Activated CD8-positive, alpha-beta memory T cell treated with anti-CD3 and anti-CD28 coated beads for 36 hours (primary cell): ENCODE measurements around the gene PGP. TPM values are rescaled to one million over a fixed set of nuclear protein-coding genes. Genes with fewer than 3 reads are reported as not detected.

Experiments
- CTCF ChIA-PET: fragments of 350-600 bp; sonication (Branson Sonifier 250); formaldehyde crosslinking; loops from one replicate; lab custom pipeline; 2021; ENCODE audit warnings: antibody characterized with exemption; lab: Charles Lee
- POLR2A ChIA-PET: fragments of 350-600 bp; sonication (Branson Sonifier 250); formaldehyde crosslinking; loops from one replicate; lab custom pipeline; 2021; ENCODE audit warnings: antibody characterized with exemption; lab: Charles Lee
- total RNA-seq, 2 experiments: library from RNA; stranded (reverse); gene quantifications; one replicate each; pipeline ENCODE4 v1.2.3, GENCODE V29; 2021

PGP gene
- total RNA-seq, 2 experiments from 2014 or later = 31.6 to 32.6 TPM

DNA sequence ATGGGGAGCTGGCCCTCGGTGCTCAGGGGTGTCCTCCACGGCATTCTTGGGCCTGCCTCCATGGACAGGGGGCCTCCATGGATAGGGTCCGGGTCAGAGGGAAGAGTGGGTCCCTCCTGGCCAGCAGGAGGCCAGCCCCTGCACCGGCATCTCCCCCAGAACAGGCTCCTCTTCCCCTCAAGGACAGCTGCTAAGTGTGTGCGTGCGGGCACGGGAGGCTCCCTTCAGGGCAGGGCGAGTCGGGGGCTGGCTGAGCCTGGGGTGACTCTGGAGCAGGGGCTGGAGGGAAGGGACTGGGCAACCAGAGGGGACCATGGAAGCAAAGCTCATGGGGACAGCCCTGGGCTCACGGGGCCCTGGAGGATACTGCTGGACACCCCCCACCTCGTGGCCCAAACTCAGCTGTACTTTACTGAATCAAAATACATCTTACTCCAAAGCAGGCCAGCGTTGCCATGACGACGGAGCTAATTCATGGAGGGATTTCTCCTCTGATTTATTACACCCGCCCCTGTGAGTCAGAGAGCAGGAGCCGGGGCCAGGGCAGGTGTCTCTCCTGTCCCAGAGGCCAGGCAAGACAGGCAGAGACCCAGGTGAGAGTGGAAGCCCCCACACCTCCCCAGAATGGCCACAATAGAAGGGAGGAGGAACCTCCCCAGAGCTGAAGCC lies 20.3 kb downstream of the PGP start:
- POLR2A ChIA-PET = interaction anchor here (1.0 kb wide), 1 partner anchor 39 kb away, joined by 3 read pairs; the partner anchor contains the start of gene TRAF7

DNA sequence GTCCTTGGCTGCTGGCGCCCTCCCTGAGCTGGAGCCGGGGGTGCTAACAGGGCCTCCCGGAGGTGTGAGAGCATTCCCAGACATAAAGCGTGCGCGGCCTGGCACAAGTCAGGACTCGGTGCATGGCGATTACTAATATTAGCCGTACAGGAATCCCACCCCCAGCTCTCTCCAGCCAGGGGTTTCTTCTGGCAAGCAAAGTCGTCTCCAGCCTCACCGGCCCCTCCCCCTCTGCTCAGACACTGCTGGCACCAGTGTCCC lies 23.3 kb downstream of the PGP start:
- ChIA-PET CTCF (no interaction called here), POLR2A (interaction anchor here (0.6 kb wide), 1 partner anchor 36 kb away, joined by 3 read pairs; the partner anchor contains the start of gene TRAF7)

More for the DNA sequence above, 20.3 kb downstream of the PGP start:
- CTCF ChIA-PET = interaction anchor here (1.0 to 1.2 kb wide), 5 partner anchors 18 to 307 kb away, joined by 3 to 7 read pairs (median 5); partner anchors contain the start of genes ECI1 and TRAF7

DNA sequence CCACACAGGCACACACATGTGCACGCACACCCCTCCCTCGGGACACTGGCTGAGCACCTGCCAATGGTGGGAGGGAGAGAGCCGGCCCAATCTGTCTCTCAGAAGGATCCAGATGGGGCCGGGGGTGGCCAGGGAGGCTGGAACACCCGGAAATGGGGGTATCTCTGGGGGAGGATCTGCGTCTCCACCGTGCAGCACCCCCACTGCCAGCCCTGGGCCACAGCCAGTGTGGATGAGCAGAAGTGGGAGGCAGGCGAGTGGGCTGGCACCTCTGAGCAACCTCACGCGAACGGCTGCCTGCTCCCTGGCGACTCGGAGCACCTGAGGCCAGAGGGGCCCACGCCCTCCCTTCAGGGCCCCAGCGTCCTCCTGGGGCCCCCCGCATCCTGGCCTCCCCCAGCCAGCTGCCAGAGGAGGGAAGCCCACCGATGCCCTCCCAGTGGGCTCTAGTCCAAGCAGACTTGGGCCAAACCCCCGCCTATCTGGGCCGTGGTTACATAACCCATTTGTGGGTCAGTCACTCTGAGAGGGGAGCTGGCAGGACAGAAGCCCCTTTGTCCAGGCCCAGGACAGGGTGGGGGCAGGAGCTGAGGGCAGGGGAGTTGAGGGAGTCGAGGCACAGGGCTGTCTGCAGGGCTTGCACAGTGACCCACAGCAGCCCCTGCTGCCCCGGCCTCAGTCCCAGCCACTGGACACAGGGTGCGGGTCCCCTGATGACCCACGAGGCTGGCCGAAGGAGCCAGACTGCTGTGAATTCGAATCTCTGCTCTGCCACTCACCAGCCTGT lies 23.8 kb downstream of the PGP start:
- ChIA-PET POLR2A (interaction anchor here (0.6 kb wide), 1 partner anchor 35 kb away, joined by 3 read pairs; the partner anchor contains the start of gene TRAF7), CTCF (no interaction called here)

DNA sequence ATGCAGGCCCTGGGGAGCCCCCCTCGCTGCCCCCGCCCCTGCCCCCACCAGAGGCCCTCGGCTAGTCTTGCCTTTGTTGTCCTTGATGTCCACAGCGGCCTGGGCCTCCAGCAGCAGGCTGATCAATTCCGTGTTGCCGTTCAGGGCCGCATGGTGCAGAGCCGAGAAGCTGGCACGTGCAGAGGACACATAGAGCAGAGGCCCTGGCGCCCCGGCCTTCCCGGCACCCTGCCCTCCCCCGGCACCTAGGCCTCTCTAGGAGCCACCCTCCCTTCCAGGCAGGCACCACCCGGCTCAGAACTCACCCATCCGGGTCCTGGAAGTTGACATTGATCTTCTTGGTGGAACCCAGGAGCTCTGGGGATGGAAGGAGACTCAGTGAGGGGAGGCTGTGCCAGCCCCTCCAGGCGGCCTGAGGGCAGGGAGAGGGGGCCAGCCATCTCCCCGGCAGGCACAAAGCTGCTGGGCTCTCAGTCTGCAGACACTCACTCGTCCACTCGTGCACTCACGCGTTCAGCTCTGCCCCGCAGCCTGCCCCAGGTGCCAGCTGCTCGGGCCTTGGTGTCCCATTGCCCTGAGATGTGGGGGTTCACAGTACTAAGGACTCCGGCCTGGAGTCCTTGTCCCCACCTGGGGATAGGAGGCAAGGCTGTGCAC lies 24.5 kb downstream of the PGP start:
- POLR2A ChIA-PET = no interaction called here
- CTCF ChIA-PET = no interaction called here

DNA sequence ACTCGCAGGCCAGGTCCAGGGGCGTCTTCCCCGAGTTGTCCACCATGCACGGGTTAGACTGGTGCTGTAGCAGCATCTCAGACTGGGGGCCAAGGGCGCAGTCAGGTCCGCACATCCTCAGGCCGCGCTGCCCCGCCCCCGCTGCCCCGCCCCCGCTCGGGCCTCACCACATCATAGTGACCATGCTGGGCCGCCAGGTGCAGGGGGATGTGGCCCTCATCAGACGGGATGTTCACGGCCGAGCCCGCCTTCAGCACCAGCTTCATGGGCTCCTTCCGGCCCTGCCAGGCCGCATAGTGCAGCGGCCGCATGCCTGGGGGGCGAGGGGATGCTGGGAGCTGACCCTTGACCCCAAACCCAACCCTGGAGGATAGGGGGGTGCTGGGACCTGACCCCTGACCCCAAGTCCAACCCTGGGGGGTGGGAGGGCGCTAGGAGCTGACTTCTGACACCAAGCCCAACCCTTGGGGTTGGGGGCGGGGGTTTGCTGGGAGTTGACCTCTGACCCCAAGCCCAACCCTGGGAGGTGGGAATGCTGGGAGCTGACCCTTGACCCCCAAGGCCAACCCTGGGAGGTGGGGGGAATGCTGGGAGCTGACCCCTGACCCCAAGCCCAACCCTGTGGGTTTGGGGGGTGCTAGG lies 25.3 kb downstream of the PGP start:
- CTCF ChIA-PET = no interaction called here
- POLR2A ChIA-PET = no interaction called here

DNA sequence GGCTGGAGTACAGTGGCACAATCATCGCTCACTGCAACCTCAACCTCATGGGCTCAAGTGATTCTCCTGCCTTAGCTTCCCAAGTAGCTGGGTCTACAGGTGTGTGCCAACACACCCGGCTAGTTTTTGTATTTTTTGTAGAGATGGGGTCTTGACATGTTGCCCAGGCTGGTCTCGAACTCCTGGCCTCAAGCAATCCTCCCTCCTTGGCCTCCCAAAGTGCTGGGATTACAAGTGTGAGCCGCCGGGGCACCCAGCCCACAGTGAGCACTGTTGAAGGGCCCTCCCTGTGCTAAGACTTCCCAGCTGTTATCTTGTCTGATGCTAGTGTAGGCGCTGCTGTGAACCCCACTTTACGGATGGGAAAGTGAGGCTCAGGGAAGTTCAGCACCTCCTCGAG lies 26.2 kb downstream of the PGP start:
- CTCF ChIA-PET = no interaction called here
- POLR2A ChIA-PET = no interaction called here

DNA sequence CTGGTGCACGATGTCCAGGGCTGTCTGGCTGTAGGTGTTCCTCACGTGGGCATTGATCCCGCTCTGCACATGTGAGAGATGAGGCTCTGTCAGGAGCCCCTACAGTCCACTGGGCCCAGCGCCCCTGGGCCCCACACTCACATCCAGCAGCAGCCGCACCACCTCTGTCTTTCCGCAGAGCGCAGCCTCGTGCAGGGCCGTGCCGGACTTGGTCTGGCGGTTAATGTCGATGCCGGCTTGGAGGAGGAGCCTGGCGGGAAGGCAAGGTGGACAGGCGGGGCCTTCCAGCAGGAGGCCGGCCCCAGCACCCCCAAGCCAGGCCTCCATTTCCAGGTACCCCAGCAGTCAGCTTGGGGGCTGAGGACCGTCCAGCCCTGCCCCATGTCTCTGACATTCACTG lies 27.4 kb downstream of the PGP start:
- CTCF ChIA-PET = no interaction called here

DNA sequence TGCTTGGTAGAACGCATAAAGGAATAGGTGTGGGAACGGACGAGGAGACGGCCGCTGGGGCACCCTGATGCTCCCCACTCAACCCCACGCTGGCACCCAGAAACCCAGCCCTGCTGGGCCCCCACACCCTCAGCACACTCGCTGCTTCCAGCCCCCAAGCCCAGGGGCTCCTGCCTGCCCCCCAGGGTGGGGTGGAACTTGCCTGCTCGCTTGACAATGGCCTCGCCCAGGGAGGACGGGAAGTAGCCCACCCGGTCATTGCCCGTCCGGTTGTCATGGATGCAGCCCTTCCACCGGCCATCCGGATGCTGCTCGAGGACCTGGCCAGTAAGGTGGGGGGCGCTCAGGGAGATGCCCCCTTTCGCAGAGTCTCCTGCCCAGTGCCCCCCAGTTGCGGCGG lies 28.1 kb downstream of the PGP start:
- POLR2A ChIA-PET = no interaction called here
- CTCF ChIA-PET = no interaction called here

More for the DNA sequence above, 27.4 kb downstream of the PGP start:
- POLR2A ChIA-PET = no interaction called here

DNA sequence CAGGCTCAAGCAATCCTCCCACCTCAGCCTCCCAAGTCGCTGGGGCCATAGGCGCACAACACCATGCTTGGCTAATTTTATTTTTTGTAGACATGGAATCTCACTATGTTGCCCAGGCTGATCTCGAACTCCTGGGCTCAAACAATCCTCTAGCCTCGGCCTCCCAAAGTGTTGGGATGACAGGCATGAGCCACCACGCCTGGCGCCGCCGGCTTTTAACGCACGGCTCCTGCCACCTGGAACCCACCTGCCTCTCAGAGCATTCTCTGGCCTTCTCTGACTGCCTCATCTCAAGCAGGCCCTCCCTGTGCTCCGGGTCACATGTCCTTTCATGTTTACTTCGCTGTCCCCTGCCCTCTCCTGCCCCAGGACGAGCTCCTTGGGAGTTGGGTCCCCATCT lies 28.6 kb downstream of the PGP start:
- CTCF ChIA-PET = no interaction called here
- POLR2A ChIA-PET = no interaction called here

DNA sequence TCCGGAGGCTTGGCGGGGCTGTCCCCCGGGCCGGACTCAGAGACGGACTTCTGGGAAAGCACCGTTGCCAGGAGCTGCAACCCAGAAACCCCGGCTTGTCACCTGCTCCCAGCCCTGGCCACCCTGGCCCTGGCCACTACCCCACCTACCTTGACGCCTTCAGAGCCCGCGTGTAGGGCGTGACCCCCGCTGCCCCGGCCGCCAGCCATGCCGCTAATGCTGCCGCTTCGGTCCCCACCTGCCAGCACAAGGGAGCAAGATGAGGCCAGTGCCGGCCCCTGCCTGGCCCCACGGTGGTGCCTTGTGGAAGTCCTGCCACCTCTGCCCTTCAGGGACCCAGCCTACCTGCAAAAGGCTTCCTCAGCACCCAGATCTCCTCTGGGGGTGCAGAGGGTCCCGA lies 29.7 kb downstream of the PGP start:
- ChIA-PET CTCF (no interaction called here), POLR2A (no interaction called here)

DNA sequence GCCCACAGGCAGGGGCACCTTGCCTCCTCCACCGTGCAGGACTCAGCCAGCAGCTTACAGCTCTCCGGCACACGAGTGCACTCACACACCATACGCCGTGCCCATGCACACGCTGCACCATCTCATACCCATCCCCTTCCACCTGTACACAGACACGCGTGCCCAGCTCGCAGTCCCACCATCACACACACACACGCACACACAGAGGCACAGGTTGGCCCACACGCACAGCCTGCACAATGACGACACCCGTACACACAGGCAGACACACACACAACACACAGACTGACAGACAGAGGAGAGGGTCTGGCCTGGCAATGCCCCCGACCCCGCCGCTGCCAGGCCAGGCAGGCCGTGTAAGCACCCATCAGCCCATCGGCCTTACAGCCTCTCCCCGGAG lies 30.3 kb downstream of the PGP start:
- ChIA-PET CTCF (no interaction called here), POLR2A (no interaction called here)

DNA sequence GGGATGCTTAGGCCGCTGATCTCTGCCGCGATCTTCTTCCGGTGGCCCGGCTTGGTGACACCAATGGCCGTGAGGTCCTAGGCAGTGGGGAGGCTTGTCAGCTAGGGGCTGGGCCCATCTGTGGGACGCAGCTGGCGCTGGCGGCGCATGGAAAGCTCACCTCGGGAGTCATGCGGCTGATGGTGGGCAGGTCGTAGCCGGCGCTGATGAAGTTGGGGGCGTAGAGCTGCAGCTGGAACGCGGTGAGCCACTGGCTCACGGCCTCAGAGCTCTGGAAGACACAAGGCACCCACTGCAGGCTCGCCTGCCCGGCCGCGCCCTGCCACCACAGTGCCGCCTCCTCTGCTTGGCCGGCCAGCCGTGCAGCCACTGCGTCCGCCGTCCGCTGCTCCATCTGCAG lies 31.0 kb downstream of the PGP start:
- ChIA-PET POLR2A (no interaction called here), CTCF (no interaction called here)

DNA sequence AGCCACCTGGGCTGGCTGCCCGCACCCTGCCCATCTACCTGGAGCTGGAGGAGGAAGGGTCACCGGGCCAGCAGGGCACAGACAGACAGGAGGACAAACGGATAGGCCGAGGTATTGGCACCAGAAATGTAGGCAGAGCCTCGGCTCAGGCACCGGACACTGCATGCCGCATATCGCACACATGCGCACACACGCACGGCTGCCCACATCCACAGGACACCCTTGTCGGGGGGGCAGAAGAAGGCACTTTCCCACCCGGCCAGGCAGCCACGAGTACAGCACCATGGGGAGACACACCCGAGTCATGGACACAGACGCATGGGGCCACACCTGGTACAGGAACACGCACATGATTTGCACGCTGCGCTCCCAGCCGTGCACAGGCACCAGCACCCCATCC lies 32.7 kb downstream of the PGP start:
- POLR2A ChIA-PET = no interaction called here
- CTCF ChIA-PET = no interaction called here

DNA sequence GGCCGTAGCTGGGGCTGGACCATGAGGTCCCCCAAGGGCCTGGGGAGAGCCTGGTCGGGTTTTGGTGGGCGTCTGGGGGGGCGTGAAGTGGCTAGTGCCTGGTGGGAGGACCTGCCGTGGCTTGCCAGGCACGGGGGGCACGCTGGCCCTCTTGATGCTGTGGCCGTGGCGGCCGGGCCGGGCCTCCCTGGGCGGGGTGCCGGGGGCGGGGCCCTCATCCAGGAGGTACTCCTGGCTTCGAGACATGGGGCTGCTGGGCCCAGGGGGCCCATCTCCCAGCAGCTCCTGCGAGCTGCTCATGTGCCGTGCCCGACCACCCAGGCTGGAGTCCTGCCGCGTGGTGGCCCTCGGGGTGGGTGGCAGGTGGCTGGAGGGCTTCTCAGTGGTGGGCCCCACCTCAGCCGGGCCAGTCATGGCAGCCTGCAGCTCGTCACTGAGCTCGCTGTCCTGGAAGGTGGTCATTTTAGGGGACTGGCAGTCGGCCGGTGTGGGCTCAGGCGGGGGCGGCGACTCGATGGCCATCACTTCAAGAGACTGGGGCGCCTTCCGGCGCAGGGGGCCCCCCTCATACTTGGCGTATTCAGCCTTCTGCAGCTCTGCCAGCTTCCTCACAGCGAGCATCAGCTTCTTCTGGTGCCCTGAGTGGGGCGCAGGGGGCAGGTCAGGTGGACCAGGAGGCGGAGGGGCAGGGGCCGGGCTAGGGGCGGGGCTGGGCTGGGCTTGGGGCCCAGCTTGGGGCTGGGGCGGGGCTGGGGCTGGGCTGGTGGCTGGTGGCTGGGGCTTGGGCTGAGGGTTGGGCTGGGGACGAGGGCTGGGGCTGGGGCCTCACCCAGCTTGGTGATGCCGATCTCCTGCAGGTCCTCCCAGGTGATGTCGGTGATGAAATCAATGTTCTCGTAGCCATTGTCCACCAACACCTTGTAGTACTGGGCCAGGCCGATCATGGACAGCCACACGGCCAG lies 33.4 kb downstream of the PGP start:
- ChIA-PET CTCF (no interaction called here), POLR2A (interaction anchor here (0.5 kb wide), 1 partner anchor 949 kb away, joined by 3 read pairs; no protein-coding TSS in a partner anchor)

DNA sequence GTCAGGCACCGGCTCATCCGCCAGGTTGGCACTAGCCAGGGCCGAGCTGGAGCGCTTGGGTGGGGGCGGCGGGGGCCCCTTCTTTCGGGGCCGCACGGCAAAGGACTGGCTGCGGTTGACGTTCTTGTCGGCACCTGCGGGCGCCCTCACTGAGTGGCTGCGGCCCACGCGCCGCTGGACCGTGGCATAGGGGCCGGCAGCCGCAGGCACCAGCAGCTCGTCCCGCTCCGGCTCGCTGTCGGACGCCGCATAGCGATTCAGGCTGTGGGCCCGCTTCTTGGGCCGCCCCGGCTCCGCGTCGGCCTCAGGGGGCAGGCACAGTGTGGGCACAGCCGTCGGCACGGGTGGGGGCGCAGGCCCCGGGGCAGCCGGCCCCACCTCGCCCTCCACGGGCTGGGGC lies 34.2 kb downstream of the PGP start:
- ChIA-PET CTCF (no interaction called here), POLR2A (no interaction called here)

DNA sequence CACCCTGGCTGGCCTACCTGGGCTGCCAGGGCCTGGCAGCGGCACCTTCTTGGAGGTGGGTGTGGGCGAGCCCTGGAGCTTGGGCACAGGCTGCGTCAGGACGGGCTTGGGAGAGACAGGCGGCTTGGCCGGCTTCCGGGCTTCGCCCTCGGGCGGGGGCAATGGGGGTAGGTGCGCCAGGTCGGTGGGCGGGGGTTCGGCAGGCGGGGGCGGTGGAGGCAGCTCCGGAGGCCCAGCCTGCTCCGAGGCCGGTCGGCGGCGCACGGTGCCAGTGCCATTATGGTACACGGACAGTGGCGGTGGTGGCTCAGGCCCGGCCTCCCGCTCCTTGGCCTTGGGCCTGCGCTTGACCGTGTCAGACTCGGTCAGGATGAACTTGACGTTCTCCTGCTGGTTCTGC lies 35.1 kb downstream of the PGP start:
- ChIA-PET CTCF (no interaction called here), POLR2A (no interaction called here)

DNA sequence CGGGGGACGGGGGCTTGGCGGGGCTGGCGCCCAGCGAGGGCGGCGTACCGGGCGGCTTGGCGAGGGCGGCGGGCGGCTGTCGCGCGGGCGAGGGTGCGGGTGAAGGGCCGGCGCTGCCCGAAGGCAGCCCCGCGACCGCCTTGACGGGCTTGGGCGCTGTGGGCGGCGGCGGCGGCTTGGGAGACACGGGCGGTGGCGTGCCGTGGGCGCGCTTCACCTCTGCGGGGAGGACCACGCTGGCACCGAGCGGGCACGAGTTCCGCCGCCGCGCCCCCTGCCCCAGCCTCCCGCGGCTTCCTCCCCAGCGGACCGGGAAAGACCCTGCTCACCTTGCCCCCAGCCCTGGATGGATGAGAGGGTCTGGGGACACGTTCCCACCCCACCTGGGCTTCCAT lies 35.5 kb downstream of the PGP start:
- CTCF ChIA-PET = no interaction called here
- POLR2A ChIA-PET = no interaction called here

DNA sequence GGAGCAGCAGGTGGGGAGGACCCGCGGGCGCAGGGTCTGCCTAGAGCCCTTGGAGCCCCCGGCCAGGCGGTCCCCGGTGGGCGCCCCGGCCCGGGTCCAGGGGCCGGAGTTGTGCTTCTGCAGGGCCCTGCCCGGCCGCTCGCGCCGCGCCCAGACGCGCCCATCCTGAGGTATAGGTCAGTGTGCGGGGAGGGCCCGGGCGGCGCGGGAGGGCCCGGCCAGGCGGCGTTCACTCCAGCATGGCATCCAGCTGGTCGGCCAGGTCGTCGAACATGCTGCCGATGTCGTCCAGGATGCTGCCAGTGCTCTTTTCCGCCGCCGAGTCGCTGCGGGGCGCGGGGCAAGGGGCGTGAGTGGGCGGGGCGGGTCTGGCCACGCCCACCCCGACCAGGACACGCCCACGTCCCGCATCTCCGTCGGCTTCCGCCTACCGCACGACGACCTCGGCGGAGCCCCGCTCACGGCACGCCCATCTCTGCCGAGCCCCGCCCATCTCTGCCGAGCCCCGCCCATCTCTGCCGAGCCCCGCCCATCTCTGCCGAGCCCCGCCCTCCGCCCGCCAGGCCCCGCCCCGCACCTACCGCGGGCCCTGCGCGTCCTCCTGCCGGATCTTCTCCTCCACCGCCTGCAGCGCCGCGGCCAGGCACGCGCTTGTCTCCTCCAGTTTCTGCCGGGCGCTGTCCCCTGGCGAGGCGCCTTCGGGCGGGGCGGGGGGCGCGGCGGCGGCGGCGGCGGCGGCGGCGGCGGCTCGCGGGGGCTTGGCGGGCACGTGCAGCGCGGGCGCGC lies 36.1 kb downstream of the PGP start:
- POLR2A ChIA-PET = no interaction called here
- CTCF ChIA-PET = no interaction called here
